ENCODE measurements around the gene GLT6D1.

The GLT6D1 gene

DNA sequence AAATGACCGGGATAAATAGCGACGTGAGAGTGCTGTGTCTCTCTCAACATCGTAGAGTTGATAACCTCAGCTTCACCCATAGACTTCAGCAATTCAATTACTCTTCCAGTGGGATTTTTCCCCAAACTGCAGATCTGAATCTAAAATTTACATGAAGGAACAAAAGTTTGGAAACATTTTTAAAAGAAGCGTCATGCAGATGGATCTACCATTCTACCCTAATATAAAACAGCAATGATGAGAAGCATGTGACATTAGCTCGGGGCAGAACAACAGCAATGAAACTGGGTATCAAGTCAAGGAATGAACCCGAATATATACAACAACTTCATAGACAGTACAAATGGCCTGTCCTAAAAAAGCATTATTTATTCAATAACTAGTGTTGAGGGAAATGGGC, 18.8 kb downstream of the GLT6D1 start:
- no peak for FAIRE-seq

DNA sequence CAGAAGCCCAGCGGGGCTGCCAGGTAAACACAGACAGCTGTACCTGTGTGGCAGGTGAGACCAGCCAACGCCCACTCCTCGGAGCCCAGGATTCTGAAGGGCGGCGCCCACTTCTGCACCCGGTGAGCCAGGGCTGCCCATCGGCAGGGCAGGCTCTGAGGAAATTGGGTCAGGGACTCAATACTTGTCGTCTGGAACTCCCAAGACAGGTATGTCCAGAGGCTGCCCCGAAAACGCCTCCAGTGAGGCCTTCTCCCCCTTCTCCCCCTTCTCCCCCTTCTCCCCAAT, 19.8 kb downstream of the GLT6D1 start:
- FAIRE-seq, result no peak

DNA sequence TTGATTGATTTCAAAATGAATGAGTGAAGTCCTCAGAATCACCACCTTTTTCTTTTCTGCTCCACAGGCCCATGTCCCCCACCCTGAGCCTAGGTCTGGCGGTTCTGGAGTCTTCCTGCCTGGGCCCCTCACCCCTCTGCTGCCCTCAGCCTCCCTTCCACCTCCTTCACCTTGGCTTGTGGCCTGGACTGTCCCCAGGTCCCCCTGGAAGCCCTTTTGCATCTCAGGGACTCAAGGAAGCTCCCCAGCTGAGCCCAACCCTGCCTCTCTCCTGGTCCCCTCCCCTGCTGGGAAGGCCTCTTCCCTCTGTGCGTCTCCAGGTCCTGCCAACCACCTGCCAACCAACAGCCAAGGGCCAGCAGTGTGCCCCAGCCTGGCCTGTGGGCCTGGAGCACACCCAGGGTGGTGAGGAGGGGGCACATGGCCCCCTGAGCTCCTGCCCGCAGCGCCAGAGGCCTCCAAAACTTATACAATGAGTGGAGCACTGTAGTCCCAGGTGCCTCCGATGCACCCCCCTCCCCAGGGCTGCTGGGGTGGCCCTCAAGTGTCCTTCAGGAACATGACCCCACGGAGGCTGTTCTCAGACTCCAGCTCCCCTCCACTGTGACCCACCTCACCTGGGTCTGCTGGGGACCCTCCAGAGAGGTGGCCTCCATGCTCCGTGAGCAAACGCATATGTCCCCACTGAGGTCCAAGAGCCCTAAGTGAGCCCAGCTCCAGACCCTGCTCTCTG, 20.3 kb downstream of the GLT6D1 start:
- FAIRE-seq, result no peak

DNA sequence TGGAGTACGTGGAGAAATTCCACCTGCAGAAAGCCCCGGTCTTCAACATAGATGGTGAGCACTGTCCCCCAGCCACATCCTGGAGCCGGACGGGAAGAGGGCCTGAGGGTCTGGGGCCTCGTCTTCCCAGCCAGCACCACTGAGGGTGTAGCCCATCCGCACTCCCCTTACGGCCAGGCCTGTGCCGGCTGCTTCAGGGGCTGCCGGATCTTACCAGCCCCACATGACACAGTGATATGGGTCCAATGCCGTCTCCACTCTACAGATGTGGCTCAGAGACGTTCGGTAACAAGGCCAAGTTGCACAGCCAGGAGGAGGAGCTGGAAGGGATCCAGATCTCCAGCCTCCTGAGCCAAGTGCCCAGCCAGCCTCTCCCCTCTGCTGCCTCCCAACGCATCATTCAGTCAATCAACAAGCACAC, 21.3 kb downstream of the GLT6D1 start:
- no peak for FAIRE-seq

DNA sequence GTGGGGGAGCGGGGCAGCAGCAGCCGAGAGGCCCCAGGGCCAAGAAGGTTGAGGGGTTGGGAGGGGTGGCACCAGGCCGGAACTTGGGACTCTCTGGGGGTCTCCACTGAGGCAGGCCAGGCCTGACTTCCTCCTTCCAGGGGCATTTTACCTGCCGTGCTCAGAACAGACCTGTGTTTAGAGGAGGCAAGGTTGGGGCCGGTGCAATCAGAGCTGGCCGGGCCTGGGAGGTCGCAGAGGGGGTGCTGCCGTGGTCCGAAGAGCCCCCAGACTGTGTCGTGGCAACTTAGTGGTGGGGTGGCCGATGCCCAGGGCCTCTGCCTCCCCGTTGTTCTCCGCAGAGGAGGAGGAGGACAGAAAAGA, 21.8 kb downstream of the GLT6D1 start:
- FAIRE-seq, result no peak

DNA sequence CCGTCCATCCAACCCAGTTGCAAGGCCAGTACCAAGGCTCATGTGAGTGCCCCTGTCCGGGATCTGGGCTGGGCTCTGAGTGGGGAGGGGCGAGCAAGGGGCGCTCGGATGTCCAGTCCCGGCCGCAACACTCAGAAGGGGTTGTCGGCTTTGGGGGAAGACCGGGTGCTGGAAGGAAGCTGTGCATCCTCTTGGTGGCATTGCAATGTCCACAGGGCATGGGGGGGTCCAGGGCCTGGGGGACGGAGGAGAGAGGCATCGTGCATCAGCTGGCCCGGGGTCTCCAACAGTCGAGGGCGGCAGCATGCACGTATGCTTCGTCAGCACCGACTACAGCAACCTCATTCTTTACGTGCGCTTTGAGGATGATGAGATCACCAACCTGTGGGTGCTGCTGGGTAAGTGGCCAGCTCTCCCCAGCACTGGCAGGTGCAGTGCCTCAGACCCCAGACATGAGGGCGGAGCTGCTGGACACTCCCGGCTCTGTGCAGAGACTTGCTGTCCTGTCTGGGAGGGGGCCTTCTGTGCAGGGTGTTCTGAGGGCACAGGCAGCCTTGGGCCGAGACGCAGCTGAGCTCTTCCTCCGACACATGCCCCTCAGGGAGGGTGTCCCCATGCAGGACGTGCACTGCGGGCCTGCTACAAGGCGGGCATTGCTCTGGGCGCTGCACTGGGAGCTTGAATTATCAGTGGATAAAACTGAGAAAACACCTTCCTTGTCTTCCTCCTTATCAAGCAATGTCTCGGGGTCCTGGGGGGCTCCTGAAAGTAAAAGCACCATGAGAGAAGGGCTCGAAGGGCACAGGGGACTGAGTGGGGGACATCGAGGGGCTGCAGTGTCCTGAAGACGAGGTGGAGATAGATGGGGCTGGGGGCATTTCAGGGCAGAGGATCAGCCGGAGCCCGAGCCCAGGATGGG, 22.5 kb downstream of the GLT6D1 start:
- FAIRE-seq, result no peak

DNA sequence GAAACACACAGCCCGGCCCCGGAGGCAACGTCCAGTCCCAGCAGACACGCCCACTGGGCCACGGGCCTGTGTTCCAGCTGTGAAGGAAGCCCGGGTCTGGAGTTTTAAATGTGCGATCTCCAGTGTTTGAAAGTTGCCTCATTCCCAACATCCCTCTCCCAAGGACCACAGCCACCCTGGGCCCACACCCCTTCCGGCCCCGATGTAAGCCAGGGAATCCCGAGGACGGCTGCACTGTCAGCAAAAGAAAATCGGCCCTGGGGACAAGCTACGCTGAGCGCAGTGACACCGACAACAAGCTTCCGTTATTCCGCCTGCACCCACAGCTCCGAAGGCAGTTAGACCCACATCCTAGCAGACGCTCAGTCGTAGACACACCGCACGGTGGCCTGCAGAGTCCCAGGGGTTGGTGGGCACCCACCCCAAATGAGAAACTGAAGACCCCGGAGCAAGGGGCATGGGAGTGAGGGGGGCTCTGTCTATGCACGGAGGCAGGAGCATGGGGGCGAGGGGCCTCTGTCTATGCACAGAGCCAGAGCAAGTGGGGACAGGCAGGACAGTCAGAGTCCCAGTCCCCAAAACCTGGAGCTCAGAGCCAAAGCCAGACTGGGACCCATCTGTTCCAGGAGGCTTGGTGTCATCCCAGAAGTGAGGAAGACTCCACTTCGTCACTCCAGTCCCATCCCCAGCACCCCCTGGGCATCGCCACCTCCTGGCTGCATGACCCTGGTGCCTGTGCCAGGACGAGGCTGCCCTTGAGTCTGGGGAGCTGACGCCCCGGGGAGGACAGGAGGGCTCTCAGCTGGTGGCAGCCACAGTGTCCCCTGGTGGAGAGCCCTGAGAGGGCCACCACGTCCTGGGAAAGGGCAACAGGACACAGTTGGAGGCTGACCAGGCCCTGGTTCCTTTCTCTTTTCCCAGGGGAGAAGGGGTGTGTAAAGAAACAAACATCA, 23.4 kb downstream of the GLT6D1 start:
- FAIRE-seq, result no peak

DNA sequence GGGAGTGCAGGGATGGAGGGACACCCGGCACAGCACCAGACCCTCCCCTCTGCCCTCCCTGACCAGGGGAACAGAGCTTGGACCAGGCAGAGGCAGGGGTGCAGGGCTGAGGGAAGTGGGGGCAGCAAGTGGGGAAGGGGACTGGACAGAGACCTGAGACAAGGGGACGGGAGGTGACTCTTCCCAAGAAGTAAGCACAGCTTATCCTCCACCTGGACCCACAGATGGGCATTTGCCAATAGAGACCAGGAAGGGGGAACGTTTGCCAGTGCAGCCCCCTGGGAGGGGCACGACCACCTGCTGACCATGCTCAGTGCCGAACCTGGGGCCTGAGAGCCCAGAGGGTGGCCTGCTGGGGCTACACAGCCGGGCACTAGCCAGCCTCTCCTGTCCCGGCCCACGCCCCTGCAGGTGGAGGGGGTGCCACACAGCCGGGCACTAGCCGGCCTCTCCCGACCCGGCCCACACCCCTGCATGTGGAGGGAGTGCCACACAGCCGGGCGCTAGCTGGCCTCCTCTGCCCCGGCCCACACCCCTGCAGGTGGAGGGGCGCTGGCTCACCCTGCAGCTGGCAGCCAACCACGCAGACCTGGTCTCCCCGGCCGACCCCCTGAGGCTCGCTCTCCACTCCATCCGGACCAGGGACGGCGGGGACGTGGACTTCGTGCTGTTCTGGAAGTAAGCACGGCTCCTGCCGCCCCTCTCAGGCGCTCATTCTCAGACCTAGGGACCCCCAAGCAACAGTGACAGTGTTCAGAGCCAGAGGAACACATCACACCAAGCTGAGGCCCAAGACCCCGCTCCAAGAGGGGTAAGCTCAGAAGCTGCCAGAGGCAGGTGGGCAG, 24.3 kb downstream of the GLT6D1 start:
- no peak for FAIRE-seq

DNA sequence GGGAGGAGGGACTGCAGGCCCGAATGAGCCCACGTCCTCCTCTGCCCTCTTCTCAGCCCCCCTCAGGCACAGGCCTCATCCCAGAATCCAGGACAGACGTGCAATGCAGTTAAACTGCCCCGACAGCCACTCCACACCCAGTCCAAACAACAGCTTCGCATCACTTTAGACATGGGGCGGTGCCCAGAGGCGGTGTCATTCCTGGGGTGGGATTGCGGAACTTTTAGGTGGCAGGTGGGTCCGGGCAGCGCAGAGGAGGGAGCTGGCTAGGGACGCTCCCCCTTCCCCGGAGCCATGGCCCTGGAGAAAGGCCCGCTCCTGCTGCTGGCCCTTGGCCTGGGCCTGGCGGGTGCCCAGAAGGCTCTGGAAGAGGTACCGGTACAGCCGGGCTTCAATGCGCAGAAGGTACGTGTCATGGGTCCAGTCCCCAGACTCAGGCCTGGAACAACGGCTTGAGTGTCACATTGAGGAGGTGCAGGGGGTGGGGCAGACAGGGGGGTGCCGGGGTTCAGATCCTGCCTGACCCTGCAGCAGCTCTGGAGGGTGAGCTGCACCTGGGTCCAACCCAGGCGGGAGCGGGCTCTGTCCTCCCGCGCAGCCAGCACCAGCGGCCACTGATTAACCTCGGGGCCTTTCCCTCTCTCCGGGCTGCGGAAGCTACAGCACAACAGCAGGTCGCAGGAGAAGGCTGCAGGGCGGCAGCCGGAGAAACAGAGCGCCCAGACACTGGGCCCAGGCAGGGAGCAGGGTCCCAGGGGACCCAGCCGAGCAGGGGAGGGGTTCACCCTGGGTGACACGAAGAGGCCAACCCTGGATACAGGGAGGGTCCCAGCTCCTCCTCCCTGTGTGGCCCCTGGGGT, 25.2 kb downstream of the GLT6D1 start:
- no peak for FAIRE-seq

DNA sequence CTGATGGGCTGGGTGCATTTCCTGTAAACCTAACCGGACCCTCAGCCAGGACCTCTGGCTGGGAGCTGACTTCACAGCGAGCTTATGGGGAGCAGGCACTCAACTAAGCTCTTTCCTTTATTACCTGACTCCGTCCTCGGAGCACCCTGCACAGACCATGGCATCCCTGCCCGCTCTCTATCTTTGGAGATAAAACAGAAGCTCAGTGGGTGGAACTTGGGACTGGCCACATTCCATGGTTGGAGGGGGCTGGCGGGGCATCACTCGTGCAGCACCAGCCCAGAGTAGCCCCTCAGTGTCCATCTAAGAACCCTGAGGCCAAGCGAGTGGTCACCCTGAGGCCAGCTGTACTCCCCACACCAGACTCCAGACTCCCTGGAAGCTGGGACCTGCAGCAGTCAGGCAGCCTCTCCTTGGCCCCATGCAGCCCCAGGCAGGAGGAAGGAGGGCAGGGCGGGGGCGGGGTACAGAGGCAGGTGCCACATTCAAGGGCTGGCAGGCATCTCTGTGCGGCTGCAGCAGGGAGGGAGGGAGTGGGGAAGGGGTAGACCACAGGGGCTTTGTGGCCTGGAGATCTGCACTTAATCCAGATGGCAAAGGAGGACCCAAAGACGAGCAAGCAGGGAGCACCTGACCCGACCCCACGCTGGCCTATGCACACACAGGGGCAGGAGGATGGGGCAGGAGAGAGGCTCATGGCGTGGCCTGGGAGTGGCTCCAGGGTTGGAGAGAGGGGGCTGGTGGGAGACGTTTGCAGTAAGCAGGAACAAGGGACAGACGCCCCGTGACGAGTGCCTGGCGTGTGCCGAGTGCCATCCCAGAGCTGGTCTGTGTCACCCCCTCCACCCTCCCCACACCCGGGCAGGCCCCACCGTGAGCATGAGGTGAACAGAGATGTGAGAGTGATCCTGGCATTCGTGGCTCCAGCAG, 26.1 kb downstream of the GLT6D1 start:
- no peak for FAIRE-seq

DNA sequence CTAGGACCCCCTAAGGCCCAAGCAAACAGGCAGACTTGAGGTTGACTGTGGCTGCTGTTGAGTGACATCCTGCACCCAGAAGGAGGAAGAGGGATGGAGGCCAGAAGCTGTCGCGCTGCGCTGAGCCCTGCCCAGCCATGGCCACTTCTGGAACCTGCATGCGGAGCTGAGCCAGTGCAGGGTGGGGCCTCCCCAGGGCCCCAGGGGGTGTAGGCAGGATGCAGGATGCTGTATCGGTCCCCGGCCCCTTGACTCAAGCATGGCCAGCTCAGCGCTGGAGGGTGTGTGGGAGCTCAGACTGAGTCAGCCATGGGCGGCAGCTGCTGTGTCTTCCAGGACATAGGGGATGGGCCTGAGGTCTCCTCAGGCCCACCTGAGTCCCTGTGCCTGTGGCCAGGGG, 26.9 kb downstream of the GLT6D1 start:
- FAIRE-seq, result no peak

DNA sequence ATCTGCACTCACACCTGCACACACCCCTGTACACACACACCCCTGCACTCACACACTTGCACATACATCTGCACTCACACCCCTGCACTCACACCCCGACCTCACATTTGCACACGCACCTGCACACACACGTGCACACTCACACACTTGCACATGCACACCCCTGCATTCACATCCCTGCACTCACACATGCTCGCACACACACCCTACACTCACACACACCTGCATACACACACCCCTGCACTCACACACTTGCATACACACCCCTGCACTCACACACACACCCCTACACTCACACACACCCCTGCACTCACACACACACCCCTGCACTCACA, 27.5 kb downstream of the GLT6D1 start:
- FAIRE-seq, result no peak

DNA sequence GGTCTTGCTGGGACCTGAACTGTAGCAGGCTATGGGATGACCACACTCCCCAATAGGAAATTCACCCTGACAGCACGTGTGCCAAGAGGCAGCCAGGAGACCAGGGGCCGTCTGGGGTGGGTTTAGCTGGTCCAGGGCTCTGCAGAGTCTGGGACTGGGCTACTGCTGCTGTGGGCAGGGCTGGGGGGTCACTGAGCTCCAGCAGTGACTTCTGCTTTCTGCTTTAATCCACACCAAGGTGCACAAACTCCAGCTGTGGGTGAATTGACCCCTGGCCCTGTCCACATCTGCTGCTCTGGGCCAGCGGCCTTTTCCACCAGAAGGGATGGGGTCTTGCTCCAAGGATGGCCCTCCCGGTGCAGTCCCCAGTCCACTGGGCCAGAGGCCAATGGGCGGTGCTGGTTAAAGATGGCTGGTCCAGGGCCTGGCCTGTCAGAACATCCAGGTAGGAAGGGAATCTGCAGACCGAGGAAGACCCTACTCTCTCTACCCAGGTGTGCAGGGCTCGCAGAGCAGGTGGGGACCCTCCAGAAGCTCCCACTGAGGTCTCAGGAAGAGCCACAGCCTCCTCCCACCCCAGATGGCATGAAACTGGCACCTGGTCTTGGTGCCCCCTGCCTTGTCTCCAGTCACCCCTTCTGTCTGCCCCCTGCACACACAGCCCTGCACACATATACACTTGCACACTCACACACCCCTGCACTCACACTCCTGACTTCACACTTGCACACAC, 28.0 kb downstream of the GLT6D1 start:
- FAIRE-seq, result no peak

DNA sequence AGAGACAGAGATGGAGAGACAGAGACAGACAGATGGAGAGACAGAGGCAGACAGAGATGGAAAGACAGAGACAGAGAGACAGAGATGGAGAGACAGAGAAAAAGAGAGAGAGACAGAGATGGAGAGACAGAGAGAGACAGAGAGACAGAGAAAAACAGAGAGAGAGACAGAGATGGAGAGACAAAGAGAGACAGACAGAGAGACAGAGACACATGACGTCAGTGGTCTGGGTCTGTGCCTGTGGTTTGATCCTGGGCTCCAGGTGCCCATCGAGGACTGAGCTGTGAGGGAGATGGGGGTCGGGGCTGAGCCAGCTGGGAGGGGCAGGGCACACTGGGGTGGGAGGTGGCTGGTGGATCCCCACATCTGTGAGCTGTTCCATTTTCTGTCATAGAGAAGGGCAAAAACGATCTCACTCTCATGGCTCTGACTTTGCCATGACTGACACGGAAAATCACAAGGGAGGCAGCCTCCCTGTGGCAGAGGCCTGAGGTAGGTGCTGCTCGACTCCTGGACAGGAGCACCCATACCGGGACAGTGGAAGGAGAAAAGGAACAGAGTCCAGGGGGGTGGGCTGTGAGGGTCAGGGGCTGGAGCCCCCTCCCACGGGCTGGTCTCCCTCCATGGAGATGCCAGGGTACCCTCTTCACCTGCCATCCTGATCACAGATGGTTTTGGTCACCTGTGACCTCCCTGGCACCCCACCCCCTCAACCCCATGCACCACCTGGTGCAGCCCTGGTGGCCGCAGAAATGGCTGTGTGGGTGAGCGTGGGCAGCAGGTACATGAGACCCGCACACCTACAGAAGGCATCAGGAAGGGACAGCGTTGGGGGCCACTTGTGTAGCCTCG, 28.8 kb downstream of the GLT6D1 start:
- no peak for FAIRE-seq

DNA sequence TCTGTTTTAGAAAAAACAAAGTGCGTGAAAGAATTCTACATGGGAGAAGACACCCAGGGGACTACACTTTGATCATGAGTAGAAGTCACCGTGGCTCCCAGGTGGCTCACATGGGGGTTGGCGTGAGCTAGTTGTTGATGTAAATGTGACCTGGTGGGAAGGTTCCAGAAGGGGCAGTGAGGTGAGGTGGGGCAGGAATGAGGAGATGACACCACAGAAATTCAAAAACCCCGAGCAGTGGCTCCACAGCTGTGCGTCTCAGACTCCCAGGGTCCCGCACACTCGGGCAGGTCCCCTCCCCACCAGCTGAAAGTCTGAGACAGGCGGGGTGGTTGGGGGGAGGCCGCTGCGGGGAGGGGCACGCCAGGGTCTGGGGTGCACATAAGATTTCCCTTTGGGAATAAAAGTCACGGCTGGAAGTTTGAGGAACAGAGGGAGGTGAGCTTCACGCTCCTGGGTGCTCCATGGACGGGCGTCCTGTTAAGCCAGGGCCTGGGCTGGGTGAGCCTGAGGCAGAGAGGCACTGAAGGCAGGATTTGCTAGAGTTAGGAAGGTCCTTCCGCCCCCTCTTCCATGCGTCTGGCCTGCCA, 29.9 kb downstream of the GLT6D1 start:
- FAIRE-seq, result no peak

DNA sequence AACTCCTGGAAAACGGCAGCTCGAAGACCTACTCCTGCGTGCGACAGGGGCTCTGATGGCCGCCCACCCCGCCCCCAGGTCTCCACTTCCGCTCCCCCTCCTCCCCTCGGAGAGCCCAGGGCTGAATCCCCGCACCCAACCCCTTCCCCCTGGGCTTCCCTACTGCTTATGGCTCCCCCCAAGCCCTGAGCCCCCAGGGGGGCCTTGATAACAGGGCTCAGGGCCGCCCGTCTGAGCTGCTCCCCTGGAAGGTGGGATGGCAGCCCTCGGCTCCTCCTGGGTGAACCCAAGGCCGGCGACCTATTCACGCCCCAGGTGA, 30.4 kb downstream of the GLT6D1 start:
- FAIRE-seq, result no peak

DNA sequence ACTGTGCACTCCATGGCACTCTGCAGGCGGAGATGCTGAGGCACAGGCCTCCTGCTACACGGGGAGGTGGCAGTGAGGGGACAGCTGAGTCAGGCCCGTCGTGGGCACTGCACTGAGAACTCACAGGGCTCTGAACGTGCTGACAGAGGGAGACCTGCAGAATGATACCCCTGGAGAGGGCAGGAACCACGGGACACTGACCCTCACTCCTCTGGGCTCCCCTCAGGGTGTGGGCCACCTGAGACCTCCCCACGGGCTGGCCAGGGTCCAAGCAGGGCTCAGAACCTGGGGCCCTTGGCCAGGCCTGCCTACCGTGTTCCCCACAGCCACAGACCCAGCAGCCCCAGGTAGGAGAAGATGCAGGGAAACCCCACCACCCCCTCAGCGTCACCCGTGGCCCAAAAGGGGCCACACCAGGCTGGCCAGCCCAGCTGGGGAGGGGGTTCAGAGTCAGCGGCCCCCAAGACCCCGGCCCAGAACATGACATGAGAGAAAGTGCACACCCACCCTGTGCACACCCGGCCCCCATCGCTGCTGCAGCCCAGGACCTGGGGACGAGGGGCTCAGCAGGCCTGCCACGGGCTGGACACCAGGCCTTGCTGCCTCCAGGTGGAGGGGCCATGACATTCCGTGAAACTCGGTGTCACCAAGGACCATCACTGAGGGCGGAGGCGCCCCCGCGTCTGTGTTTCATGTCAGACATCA, 30.9 kb downstream of the GLT6D1 start:
- FAIRE-seq, result no peak
